HCT116 (cell line): ENCODE measurements around the gene GNB1. TPM values are rescaled to one million over a fixed set of nuclear protein-coding genes. Genes with fewer than 3 reads are reported as not detected.

Experiments
- ATAC-seq: fragments of 200-7000 bp; cut with Tn5 transposase; 2 replicates; pipeline ENCODE4 v1.9.1; 2020; ENCODE audit warnings: mild to moderate bottlenecking, moderate library complexity
- BruUV-seq: library from RNA; stranded (reverse); fragments of 400-500 nt; replicated peaks from 2 replicates; lab custom pipeline; 2021; lab: Mats Ljungman, UMichigan
- CTCF ChIA-PET: fragments of 300-600 bp; sonication (Branson Sonifier 250); formaldehyde crosslinking; loops from one replicate; lab custom pipeline; 2021; ENCODE audit warnings: antibody characterized with exemption; lab: Charles Lee
- POLR2A ChIA-PET: fragments of 300-600, 350-600 bp; sonication (Branson Sonifier 250); formaldehyde crosslinking; loops from one replicate; lab custom pipeline; 2021; ENCODE audit warnings: antibody characterized with exemption; lab: Charles Lee
- RAD21 ChIA-PET, 2 experiments: fragments of 300-600 bp; sonication (Branson Sonifier 250); formaldehyde crosslinking; loops; one replicate each; lab custom pipeline; 2023; ENCODE audit warnings: low total read pairs in 2 of 2; ENCODE audit not compliant: uncharacterized antibody in 2 of 2, unreplicated experiment in 2 of 2, low non-redundant PET in 1 of 2; lab: Charles Lee
- DNase-seq: peaks from one replicate; pipeline ENCODE4 v3.0.0-alpha.2; 2010; ENCODE audit warnings: low read depth, low spot score
- H2AFZ ChIP-seq: fragments of 200-600 bp; shearing (Covaris generic), sonication (generic); 2 replicates; pipeline ENCODE4 v1.6.1; 2017; ENCODE audit warnings: low read depth, mixed run types, mixed read lengths, antibody characterized with exemption, low read length; ENCODE audit not compliant: poor library complexity, severe bottlenecking
- H3K27ac ChIP-seq: 2 replicates; pipeline ENCODE4 v1.5.1; 2012; ENCODE audit warnings: low read depth, low read length
- H3K27me3 ChIP-seq: fragments of 200-600 bp; sonication (generic); 2 replicates; pipeline ENCODE4 v1.6.1; 2016; ENCODE audit warnings: mixed run types, low read length, mixed read lengths; ENCODE audit not compliant: insufficient read depth
- H3K36me3 ChIP-seq, 2 experiments: fragments of 200-500 bp in 1 of 2; fragments of 200-600 bp in 1 of 2; sonication (Bioruptor generic) in 1 of 2; sonication (generic) in 1 of 2; 2 replicates each; pipeline versions ENCODE4 v1.5.1 to v1.6.1; 2014 to 2016; ENCODE audit warnings: low read length in 2 of 2, inconsistent platforms in 1 of 2, mixed read lengths in 1 of 2, mixed run types in 1 of 2; ENCODE audit not compliant: insufficient read depth in 2 of 2, control insufficient read depth in 1 of 2
- H3K4me1 ChIP-seq, 2 experiments: fragments of 200-600 bp in 1 of 2; sonication (generic) in 1 of 2; 2 replicates each; pipeline versions ENCODE4 v1.5.1 to v1.6.1; 2012 to 2017; ENCODE audit warnings: low read length in 2 of 2, inconsistent platforms in 1 of 2, mild to moderate bottlenecking in 1 of 2, mixed read lengths in 1 of 2, mixed run types in 1 of 2, moderate library complexity in 1 of 2; ENCODE audit not compliant: insufficient read depth in 2 of 2, control insufficient read depth in 1 of 2
- H3K4me2 ChIP-seq: fragments of 200-600 bp; sonication (generic); 2 replicates; pipeline ENCODE4 v1.6.1; 2017; ENCODE audit warnings: mixed run types, low read length, mixed read lengths
- H3K4me3 ChIP-seq, 2 experiments: fragments of 200-600 bp in 1 of 2; sonication (generic) in 1 of 2; replicated peaks in 1 of 2; 2 replicates each; pipeline ENCODE4 v1.5.1; 2011 to 2016; ENCODE audit warnings: low read length in 2 of 2, control low read depth in 1 of 2, low read depth in 1 of 2, mild to moderate bottlenecking in 1 of 2, mixed read lengths in 1 of 2, mixed run types in 1 of 2
- H3K79me2 ChIP-seq: fragments of 200-600 bp; sonication (generic); 2 replicates; pipeline ENCODE4 v1.6.1; 2017; ENCODE audit warnings: mild to moderate bottlenecking, mixed run types, low read length, moderate library complexity, mixed read lengths; ENCODE audit not compliant: insufficient read depth
- H3K9ac ChIP-seq: fragments of 200-600 bp; sonication (generic); 2 replicates; pipeline ENCODE4 v1.6.1; 2016; ENCODE audit warnings: low read length, mixed read lengths
- H3K9me2 ChIP-seq: fragments of 200-600 bp; sonication (generic), shearing (Covaris generic); 2 replicates; pipeline ENCODE4 v1.6.1; 2017; ENCODE audit warnings: mixed run types, mild to moderate bottlenecking, moderate library complexity; ENCODE audit not compliant: insufficient read depth
- H3K9me3 ChIP-seq, 2 experiments: fragments of 200-500 bp in 1 of 2; fragments of 200-600 bp in 1 of 2; sonication (Bioruptor generic) in 1 of 2; sonication (generic) in 1 of 2; 2 replicates each; pipeline ENCODE4 v1.6.1; 2014 to 2017; ENCODE audit warnings: low read length in 2 of 2, mixed read lengths in 2 of 2, inconsistent platforms in 1 of 2, low read depth in 1 of 2, mild to moderate bottlenecking in 1 of 2, mixed run types in 1 of 2, moderate library complexity in 1 of 2; ENCODE audit not compliant: control insufficient read depth in 1 of 2, insufficient read depth in 1 of 2
- H4K20me1 ChIP-seq: fragments of 200-600 bp; sonication (generic), shearing (Covaris generic); 2 replicates; pipeline ENCODE4 v1.6.1; 2017; ENCODE audit warnings: mixed run types, mild to moderate bottlenecking, moderate library complexity; ENCODE audit not compliant: insufficient read depth
- ATF3 ChIP-seq: IDR thresholded peaks from 2 replicates; pipeline ENCODE4 v1.6.1; 2012
- CBX3 ChIP-seq: IDR thresholded peaks from 2 replicates; pipeline ENCODE4 v1.6.1; 2012; ENCODE audit warnings: low read depth
- EGR1 ChIP-seq: IDR thresholded peaks from 2 replicates; pipeline ENCODE4 v1.6.1; 2012; ENCODE audit warnings: low read depth
- ELF1 ChIP-seq: IDR thresholded peaks from 2 replicates; pipeline ENCODE4 v1.6.1; 2012; ENCODE audit warnings: low read depth, borderline replicate concordance
- EZH2 ChIP-seq: fragments of 200-600 bp; sonication (generic); IDR thresholded peaks from 2 replicates; pipeline ENCODE4 v1.6.1; 2017; ENCODE audit warnings: antibody characterized with exemption, mixed run types
- EZH2phosphoT487 ChIP-seq: fragments of 200-600 bp; IDR thresholded peaks from 2 replicates; pipeline ENCODE4 v1.6.1; 2018; ENCODE audit warnings: antibody characterized with exemption, borderline replicate concordance
- FOSL1 ChIP-seq: IDR thresholded peaks from 2 replicates; pipeline ENCODE4 v1.6.1; 2012; ENCODE audit warnings: low read depth
- JUND ChIP-seq: IDR thresholded peaks from 2 replicates; pipeline ENCODE4 v1.6.1; 2012
- MAX ChIP-seq: IDR thresholded peaks from 2 replicates; pipeline ENCODE4 v1.6.1; 2012
- POLR2A ChIP-seq: IDR thresholded peaks from 2 replicates; pipeline ENCODE4 v1.7.0; 2011; ENCODE audit warnings: borderline replicate concordance; ENCODE audit not compliant: insufficient read depth, insufficient read length; ENCODE audit errors: extremely low read depth
- RAD21 ChIP-seq: IDR thresholded peaks from 2 replicates; pipeline ENCODE4 v1.6.1; 2012; ENCODE audit warnings: low read depth, mild to moderate bottlenecking
- SIN3A ChIP-seq: IDR thresholded peaks from 2 replicates; pipeline ENCODE4 v1.6.1; 2012; ENCODE audit warnings: low read depth
- SP1 ChIP-seq: IDR thresholded peaks from 2 replicates; pipeline ENCODE4 v1.6.1; 2012; ENCODE audit warnings: low read depth
- YY1 ChIP-seq: IDR thresholded peaks from 2 replicates; pipeline ENCODE4 v1.6.1; 2011; ENCODE audit warnings: low read length, low read depth, moderate library complexity, mild to moderate bottlenecking; ENCODE audit not compliant: insufficient replicate concordance; ENCODE audit errors: extremely low read depth
- ZFX ChIP-seq: fragments of 450-650 bp; IDR thresholded peaks from 2 replicates; pipeline ENCODE4 v1.6.1; 2017
- intact Hi-C: fragments of 100-400 bp; cut with micrococcal nuclease; formaldehyde crosslinking; loops from 2 replicates; pipeline ENCODE4 v1.10.0; 2022
- total RNA-seq: library from RNA; stranded (reverse); gene quantifications from one replicate; pipeline ENCODE4 v1.2.1, GENCODE V29; 2021; ENCODE audit not compliant: unreplicated experiment
- TF ChIP-seq, protein P1 (sequence below), 3 experiments: fragments of 200-600 bp in 1 of 3; sonication (generic) in 1 of 3; IDR thresholded peaks in 2 of 3; conservative IDR thresholded peaks in 1 of 3; 2 replicates each; pipeline ENCODE4 v1.5.1; 2012 to 2017; ENCODE audit warnings: low read depth in 2 of 3, low read length in 2 of 3, antibody characterized with exemption in 1 of 3, borderline replicate concordance in 1 of 3, control low read depth in 1 of 3, mild to moderate bottlenecking in 1 of 3, mixed read lengths in 1 of 3, mixed run types in 1 of 3, moderate library complexity in 1 of 3; ENCODE audit not compliant: insufficient read depth in 1 of 3

Gene GNB1
- total RNA-seq, 1 experiment from 2014 or later, result 371 TPM

GRCh38 chr1:1908506-1908791, 17.6 kb upstream of the GNB1 start:
- no TSS peak for BruUV-seq
- peak; percentile 21 for ATAC-seq

More at GRCh38 chr1:1908506-1908791, 17.6 kb upstream of the GNB1 start:
- POLR2A ChIA-PET, result interaction anchor here (0.6 to 1.3 kb wide), 8 partner anchors 11 to 293 kb away, joined by 3 to 5 read pairs (median 4); partner anchors contain the start of genes MIB2 and TMEM52
- H3K27me3 ChIP-seq, result no peaks in the 10 kb centered on the region
- RAD21 ChIA-PET, result interaction anchor here (0.5 to 1.0 kb wide), 9 partner anchors 10 to 721 kb away, joined by 3 to 7 read pairs (median 3); no protein-coding TSS in a partner anchor
- intact Hi-C loops, result loop anchor here (5.0 kb wide), 1 partner anchor 139 kb away; no protein-coding TSS in a partner anchor
- peak overlapping the region; percentile 87 for H3K27ac ChIP-seq
- no peaks in the 10 kb centered on the region for H3K9me2 ChIP-seq
- no peaks in the 10 kb centered on the region for H4K20me1 ChIP-seq
- CTCF ChIA-PET, result interaction anchor here (0.6 to 3.0 kb wide), 14 partner anchors 9 to 286 kb away, joined by 3 to 31 read pairs (median 6); partner anchors contain the start of genes FAAP20 and TMEM52
- no peak overlapping the region for H2AFZ ChIP-seq
- DNase-seq, result no peak
- H3K79me2 ChIP-seq, result no peaks in the 10 kb centered on the region
- peak overlapping the region; percentile 69 to 77 for H3K4me3 ChIP-seq
- peak overlapping the region; percentile 99 for H3K4me2 ChIP-seq
- H3K9me3 ChIP-seq, result no peaks in the 10 kb centered on the region
- TF ChIP-seq SIN3A (no peak), RAD21 (no peak), MAX (no peak), CBX3 (no peak), EZH2phosphoT487 (no peak), ELF1 (no peak), JUND (no peak), ATF3 (no peak), POLR2A (no peak), FOSL1 (no peak), SP1 (no peak), EGR1 (no peak), YY1 (no peak), ZFX (no peak), EZH2 (no peak)
- TF ChIP-seq, protein P1, sequence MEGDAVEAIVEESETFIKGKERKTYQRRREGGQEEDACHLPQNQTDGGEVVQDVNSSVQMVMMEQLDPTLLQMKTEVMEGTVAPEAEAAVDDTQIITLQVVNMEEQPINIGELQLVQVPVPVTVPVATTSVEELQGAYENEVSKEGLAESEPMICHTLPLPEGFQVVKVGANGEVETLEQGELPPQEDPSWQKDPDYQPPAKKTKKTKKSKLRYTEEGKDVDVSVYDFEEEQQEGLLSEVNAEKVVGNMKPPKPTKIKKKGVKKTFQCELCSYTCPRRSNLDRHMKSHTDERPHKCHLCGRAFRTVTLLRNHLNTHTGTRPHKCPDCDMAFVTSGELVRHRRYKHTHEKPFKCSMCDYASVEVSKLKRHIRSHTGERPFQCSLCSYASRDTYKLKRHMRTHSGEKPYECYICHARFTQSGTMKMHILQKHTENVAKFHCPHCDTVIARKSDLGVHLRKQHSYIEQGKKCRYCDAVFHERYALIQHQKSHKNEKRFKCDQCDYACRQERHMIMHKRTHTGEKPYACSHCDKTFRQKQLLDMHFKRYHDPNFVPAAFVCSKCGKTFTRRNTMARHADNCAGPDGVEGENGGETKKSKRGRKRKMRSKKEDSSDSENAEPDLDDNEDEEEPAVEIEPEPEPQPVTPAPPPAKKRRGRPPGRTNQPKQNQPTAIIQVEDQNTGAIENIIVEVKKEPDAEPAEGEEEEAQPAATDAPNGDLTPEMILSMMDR (IDR thresholded peaks at IDR 0.05 in 2 of 3, conservative IDR thresholded peaks at IDR 0.05 in 1 of 3; ENCODE audit: borderline replicate concordance in 1 of 3, insufficient read depth in 1 of 3, low read depth in 2 of 3, low read length in 2 of 3), result no peak
- peaks cover 19 to 36% of the 10 kb centered on the region in 2 experiments for H3K4me1 ChIP-seq
- H3K9ac ChIP-seq, result peak overlapping the region; percentile 85
- H3K36me3 ChIP-seq, result no peaks in the 10 kb centered on the region
